GM10266 (cell line): ENCODE data around the gene NPAS2.

Experiments used
- DNase-seq: peaks from one replicate; pipeline ENCODE4 v3.0.0; 2012; ENCODE audit errors: extremely low spot score
- CTCF ChIP-seq: IDR thresholded peaks from 2 replicates; pipeline ENCODE4 v1.5.1; 2012; ENCODE audit warnings: mild to moderate bottlenecking, low read depth; ENCODE audit not compliant: control insufficient read depth, insufficient read depth; ENCODE audit errors: missing control alignments

Gene NPAS2

GRCh38 chr2:100965596-100965995, 145.7 kb downstream of the NPAS2 start:
- no peak for DNase-seq
- TF ChIP-seq CTCF = no peak

- no peak for DNase-seq
- no peak for TF ChIP-seq CTCF
These were observed 147.8 kb downstream of the NPAS2 start for GRCh38 chr2:100967716-100968115.

GRCh38 chr2:100968146-100969145, 148.5 kb downstream of the NPAS2 start:
- DNase-seq = no peak

GRCh38 chr2:100969998-100970397, 150.1 kb downstream of the NPAS2 start:
- no peak for TF ChIP-seq CTCF
- no peak for DNase-seq

More at GRCh38 chr2:100968146-100969145, 148.5 kb downstream of the NPAS2 start:
- TF ChIP-seq CTCF = no peak

GRCh38 chr2:100971221-100971620, 151.3 kb downstream of the NPAS2 start:
- no peak for TF ChIP-seq CTCF
- DNase-seq = no peak

GRCh38 chr2:100972452-100972851, 152.5 kb downstream of the NPAS2 start:
- DNase-seq = no peak

More at GRCh38 chr2:100972452-100972851, 152.5 kb downstream of the NPAS2 start:
- no peak for TF ChIP-seq CTCF
